ENCODE data around the gene TMEM45A.

DNA sequence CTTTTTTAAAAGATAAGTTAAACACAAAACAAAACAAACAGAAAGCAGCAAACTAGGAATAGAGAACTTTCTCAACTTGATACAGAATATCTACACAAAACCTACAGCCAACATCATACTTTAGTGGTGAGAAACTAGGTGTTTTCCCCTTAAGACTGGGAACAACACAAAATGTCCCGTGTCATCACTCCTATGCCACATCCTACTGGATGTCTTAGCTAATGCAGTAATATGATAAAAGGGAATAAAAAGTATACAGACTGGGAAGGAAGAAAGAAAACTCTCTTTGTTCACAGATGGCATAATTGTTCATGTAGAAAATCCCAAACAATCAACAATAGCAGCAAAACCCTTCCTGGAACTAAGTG, 45.9 kb downstream of the TMEM45A start:
- TF ChIP-seq, protein P1, sequence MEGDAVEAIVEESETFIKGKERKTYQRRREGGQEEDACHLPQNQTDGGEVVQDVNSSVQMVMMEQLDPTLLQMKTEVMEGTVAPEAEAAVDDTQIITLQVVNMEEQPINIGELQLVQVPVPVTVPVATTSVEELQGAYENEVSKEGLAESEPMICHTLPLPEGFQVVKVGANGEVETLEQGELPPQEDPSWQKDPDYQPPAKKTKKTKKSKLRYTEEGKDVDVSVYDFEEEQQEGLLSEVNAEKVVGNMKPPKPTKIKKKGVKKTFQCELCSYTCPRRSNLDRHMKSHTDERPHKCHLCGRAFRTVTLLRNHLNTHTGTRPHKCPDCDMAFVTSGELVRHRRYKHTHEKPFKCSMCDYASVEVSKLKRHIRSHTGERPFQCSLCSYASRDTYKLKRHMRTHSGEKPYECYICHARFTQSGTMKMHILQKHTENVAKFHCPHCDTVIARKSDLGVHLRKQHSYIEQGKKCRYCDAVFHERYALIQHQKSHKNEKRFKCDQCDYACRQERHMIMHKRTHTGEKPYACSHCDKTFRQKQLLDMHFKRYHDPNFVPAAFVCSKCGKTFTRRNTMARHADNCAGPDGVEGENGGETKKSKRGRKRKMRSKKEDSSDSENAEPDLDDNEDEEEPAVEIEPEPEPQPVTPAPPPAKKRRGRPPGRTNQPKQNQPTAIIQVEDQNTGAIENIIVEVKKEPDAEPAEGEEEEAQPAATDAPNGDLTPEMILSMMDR (IDR thresholded peaks at IDR 0.05; ENCODE audit: low read depth, low read length): no peak
- TF ChIP-seq EZH2phosphoT487 (IDR thresholded peaks at IDR 0.05; ENCODE audit: low read depth): no peak

Data from OCI-LY3 (cell line).